ENCODE results near the gene INSRR.

Gene INSRR

GRCh38 chr1:156796340-156797097 lies 62.4 kb downstream of the INSRR start:
- DNase-seq (ENCODE audit: low read depth): no peak
- TF ChIP-seq MYC (IDR thresholded peaks at IDR 0.05; ENCODE audit: low read depth, low read length) (no peak), MAX (IDR thresholded peaks at IDR 0.05; ENCODE audit: low read depth, low read length) (no peak), CTCF (IDR thresholded peaks at IDR 0.05; ENCODE audit: low read depth, low read length) (no peak), POLR2A (IDR thresholded peaks at IDR 0.05; ENCODE audit: extremely low read depth, insufficient read length) (no peak)
- no peak overlapping the region for H3K4me3 ChIP-seq (ENCODE audit: low read depth, low read length)

- no peak for DNase-seq (ENCODE audit: low read depth)
- H3K4me3 ChIP-seq (ENCODE audit: low read depth, low read length): no peak overlapping the region
- TF ChIP-seq MYC (IDR thresholded peaks at IDR 0.05; ENCODE audit: low read depth, low read length) (no peak), MAX (IDR thresholded peaks at IDR 0.05; ENCODE audit: low read depth, low read length) (no peak), CTCF (IDR thresholded peaks at IDR 0.05; ENCODE audit: low read depth, low read length) (no peak), POLR2A (IDR thresholded peaks at IDR 0.05; ENCODE audit: extremely low read depth, insufficient read length) (no peak)
Measured at GRCh38 chr1:156795787-156796186, 63.1 kb downstream of the INSRR start.

GRCh38 chr1:156795374-156795733 lies 63.6 kb downstream of the INSRR start:
- TF ChIP-seq MAX (IDR thresholded peaks at IDR 0.05; ENCODE audit: low read depth, low read length) (no peak), CTCF (IDR thresholded peaks at IDR 0.05; ENCODE audit: low read depth, low read length) (no peak), POLR2A (IDR thresholded peaks at IDR 0.05; ENCODE audit: extremely low read depth, insufficient read length) (no peak), MYC (IDR thresholded peaks at IDR 0.05; ENCODE audit: low read depth, low read length) (no peak)
- H3K4me3 ChIP-seq (ENCODE audit: low read depth, low read length): no peak overlapping the region
- no peak for DNase-seq (ENCODE audit: low read depth)

- TF ChIP-seq POLR2A (IDR thresholded peaks at IDR 0.05; ENCODE audit: extremely low read depth, insufficient read length): no peak
- no peak for TF ChIP-seq MYC (IDR thresholded peaks at IDR 0.05; ENCODE audit: low read depth, low read length)
- TF ChIP-seq CTCF (IDR thresholded peaks at IDR 0.05; ENCODE audit: low read depth, low read length): no peak
- no peak for TF ChIP-seq MAX (IDR thresholded peaks at IDR 0.05; ENCODE audit: low read depth, low read length)
- no peak overlapping the region for H3K4me3 ChIP-seq (ENCODE audit: low read depth, low read length)
- DNase-seq (ENCODE audit: low read depth): no peak
Measured at GRCh38 chr1:156794506-156795373, 64.2 kb downstream of the INSRR start.
